ENCODE results near the gene EFCAB11. TPM values are rescaled to one million over a fixed set of nuclear protein-coding genes. Genes with fewer than 3 reads are reported as not detected.

Gene EFCAB11
- total and polyA plus RNA-seq, 2 donors (not counting 1 experiment from before 2014, with no cell fraction given), result 4.2 to 13.8 TPM

GRCh38 chr14:89858089-89858488, 96.4 kb downstream of the EFCAB11 start:
- H3K4me3 ChIP-seq (ENCODE audit: control extremely low read depth in 1 of 5, extremely low read depth in 1 of 5, insufficient read depth in 1 of 5, low read depth in 2 of 5, low read length in 4 of 5), result no peak overlapping the region
- DNase-seq (no peak), ATAC-seq (ENCODE audit: low read depth) (no peak)
- peaks cover 0 to 4% (median 3%) of the 10 kb centered on the region in 3 donors for H3K9me3 ChIP-seq (ENCODE audit: control extremely low read depth in 1 of 3, control insufficient read depth in 2 of 3, insufficient read depth in 1 of 3, low read length in 2 of 3)
- POLR2A ChIA-PET, result no interaction called here
- H3K9ac ChIP-seq (ENCODE audit: low read length), result no peak overlapping the region
- no peaks in the 10 kb centered on the region for H3K9me3 Mint-ChIP-seq (ENCODE audit: insufficient read depth)
- H3K27ac Mint-ChIP-seq, result no peak overlapping the region
- no peaks in the 10 kb centered on the region for H3K4me1 ChIP-seq (ENCODE audit: control insufficient read depth in 2 of 2, insufficient read depth in 2 of 2, low read length in 2 of 2)
- H3K4me3 Mint-ChIP-seq, result no peak overlapping the region
- no peaks in the 10 kb centered on the region for H4K20me1 ChIP-seq (ENCODE audit: control insufficient read depth, insufficient read depth, low read length, poor library complexity, severe bottlenecking)
- H3K79me2 ChIP-seq (ENCODE audit: control insufficient read depth, insufficient read depth, low read length), result no peaks in the 10 kb centered on the region
- H3K27me3 Mint-ChIP-seq, result no peaks in the 10 kb centered on the region
- no peak overlapping the region for H3K4me2 ChIP-seq (replicated peaks; ENCODE audit: low read depth, low read length, poor library complexity, severe bottlenecking)
- no peak overlapping the region for H3K27ac ChIP-seq (ENCODE audit: low read length in 2 of 2)
- no peaks in the 10 kb centered on the region for H3K36me3 ChIP-seq (replicated peaks in 1 of 2; ENCODE audit: control extremely low read depth in 1 of 2, control insufficient read depth in 1 of 2, extremely low read depth in 1 of 2, insufficient read depth in 2 of 2, low read length in 1 of 2)
- no peak overlapping the region for H2AFZ ChIP-seq (ENCODE audit: insufficient read depth, low read depth, low read length, poor library complexity, severe bottlenecking)
- no peaks in the 10 kb centered on the region for H3K4me1 Mint-ChIP-seq
- no peak for TF ChIP-seq CTCF (IDR thresholded peaks at IDR 0.05)
- TF ChIP-seq EZH2 (IDR thresholded peaks at IDR 0.05; ENCODE audit: borderline replicate concordance, insufficient read depth, low read depth, low read length, poor library complexity, severe bottlenecking), result no peak
- CTCF ChIA-PET, result no interaction called here
- H3K27me3 ChIP-seq (replicated peaks in 1 of 4; ENCODE audit: control extremely low read depth in 1 of 4, control insufficient read depth in 3 of 4, insufficient read depth in 4 of 4, low read length in 3 of 4), result no peaks in the 10 kb centered on the region
- 91% methylated on average over 2 of the region's 4 CpGs for WGBS (ENCODE audit: insufficient coverage)
- intact Hi-C loops (cut with micrococcal nuclease), result no loop called here

- Histone ChIP-seq H3K4me2 (replicated peaks; ENCODE audit: low read depth, low read length, poor library complexity, severe bottlenecking) (no peak overlapping the region), H3K27me3 (replicated peaks in 1 of 4; ENCODE audit: control extremely low read depth in 1 of 4, control insufficient read depth in 3 of 4, insufficient read depth in 4 of 4, low read length in 3 of 4) (no peaks in the 10 kb centered on the region), H3K27ac (ENCODE audit: low read length in 2 of 2) (no peak overlapping the region), H3K36me3 (replicated peaks in 1 of 2; ENCODE audit: control extremely low read depth in 1 of 2, control insufficient read depth in 1 of 2, extremely low read depth in 1 of 2, insufficient read depth in 2 of 2, low read length in 1 of 2) (no peaks in the 10 kb centered on the region), H2AFZ (ENCODE audit: insufficient read depth, low read depth, low read length, poor library complexity, severe bottlenecking) (no peak overlapping the region), H3K79me2 (ENCODE audit: control insufficient read depth, insufficient read depth, low read length) (no peaks in the 10 kb centered on the region), H4K20me1 (ENCODE audit: control insufficient read depth, insufficient read depth, low read length, poor library complexity, severe bottlenecking) (no peaks in the 10 kb centered on the region), H3K9ac (ENCODE audit: low read length) (no peak overlapping the region), H3K4me3 (ENCODE audit: control extremely low read depth in 1 of 5, extremely low read depth in 1 of 5, insufficient read depth in 1 of 5, low read depth in 2 of 5, low read length in 4 of 5) (no peak overlapping the region), H3K9me3 (ENCODE audit: control extremely low read depth in 1 of 3, control insufficient read depth in 2 of 3, insufficient read depth in 1 of 3, low read length in 2 of 3) (peaks cover 0 to 4% (median 3%) of the 10 kb centered on the region in 3 donors), H3K4me1 (ENCODE audit: control insufficient read depth in 2 of 2, insufficient read depth in 2 of 2, low read length in 2 of 2) (no peaks in the 10 kb centered on the region)
- no peak overlapping the region for H3K4me3 Mint-ChIP-seq
- WGBS (ENCODE audit: insufficient coverage), result no CpG with 5 or more reads among the region's 1 CpG
- no peaks in the 10 kb centered on the region for H3K9me3 Mint-ChIP-seq (ENCODE audit: insufficient read depth)
- POLR2A ChIA-PET, result no interaction called here
- no peak overlapping the region for H3K27ac Mint-ChIP-seq
- CTCF ChIA-PET, result interaction anchor here (1.2 kb wide), 1 partner anchor 37 kb away, joined by 3 read pairs; no protein-coding TSS in a partner anchor
- intact Hi-C loops (cut with micrococcal nuclease), result no loop called here
- no peaks in the 10 kb centered on the region for H3K4me1 Mint-ChIP-seq
- H3K27me3 Mint-ChIP-seq, result no peaks in the 10 kb centered on the region
- DNase-seq, result no peak
- TF ChIP-seq EZH2 (IDR thresholded peaks at IDR 0.05; ENCODE audit: borderline replicate concordance, insufficient read depth, low read depth, low read length, poor library complexity, severe bottlenecking), result no peak
- TF ChIP-seq CTCF (IDR thresholded peaks at IDR 0.05), result no peak
- ATAC-seq (ENCODE audit: low read depth), result no peak
These were observed 97.6 kb downstream of the EFCAB11 start for GRCh38 chr14:89856871-89857345.

Measured in B cell (primary cell).